K562 (cell line): ENCODE measurements around the gene CLEC2D. TPM values are rescaled to one million over a fixed set of nuclear protein-coding genes. Genes with fewer than 3 reads are reported as not detected.

Source experiments
- ATAC-seq: fragments of 200-7000 bp; cut with Tn5 transposase; 3 replicates; pipeline ENCODE4 v1.9.1; 2020; ENCODE audit warnings: moderate library complexity
- BruUV-seq: library from RNA; stranded (reverse); fragments of 400-500 nt; replicated peaks from 2 replicates; lab custom pipeline; 2021; lab: Mats Ljungman, UMichigan
- CTCF ChIA-PET: fragments of 300-600 bp; formaldehyde crosslinking; extraction: SDS; loops from one replicate; lab custom pipeline; 2021; ENCODE audit warnings: low intra/inter-chr PET ratio; lab: Yijun Ruan, JAX
- POLR2A ChIA-PET: fragments of 300-600, 350-650 bp; sonication (Branson Sonifier 250); formaldehyde crosslinking; extraction: SDS; loops from one replicate; lab custom pipeline; 2021; ENCODE audit warnings: antibody characterized with exemption, inconsistent platforms; lab: Yijun Ruan, JAX
- DNase-seq, 4 experiments: peaks; one replicate each; pipeline versions ENCODE4 v3.0.0 to v3.0.0-alpha.2; 2011 to 2018; ENCODE audit warnings: low spot score in 3 of 4, mixed read lengths in 3 of 4; ENCODE audit errors: extremely low read depth in 1 of 4
- FAIRE-seq: peaks from 2 replicates; lab custom pipeline; 2011; peaks lifted over from hg19 to GRCh38; lab: Jason Lieb, UNC
- H2AFZ ChIP-seq: 2 replicates; pipeline ENCODE4 v1.6.0; 2011; ENCODE audit warnings: low read depth, low read length, control low read depth, inconsistent platforms
- H3K27ac ChIP-seq: fragments of 200-600 bp; 3 replicates; pipeline ENCODE4 v1.8.0; 2011; ENCODE audit warnings: low read depth, mild to moderate bottlenecking, control low read depth, inconsistent platforms, low read length, moderate library complexity, mixed read lengths; ENCODE audit errors: extremely low read depth
- H3K27me3 ChIP-seq, 2 experiments: fragments of 300-600 bp in 1 of 2; 2 replicates in 1 of 2; 3 replicates in 1 of 2; pipeline versions ENCODE4 v1.6.0 to v1.8.0; 2011; ENCODE audit warnings: inconsistent platforms in 2 of 2, low read length in 2 of 2, mild to moderate bottlenecking in 1 of 2, mixed read lengths in 1 of 2, moderate library complexity in 1 of 2; ENCODE audit not compliant: control insufficient read depth in 2 of 2, insufficient read depth in 2 of 2
- H3K36me3 ChIP-seq: fragments of 300-600 bp; 3 replicates; pipeline ENCODE4 v1.8.0; 2011; ENCODE audit warnings: mild to moderate bottlenecking, low read length, inconsistent platforms; ENCODE audit not compliant: control insufficient read depth, insufficient read depth
- H3K4me1 ChIP-seq, 2 experiments: fragments of 200-600 bp in 1 of 2; replicated peaks in 1 of 2; 2 replicates in 1 of 2; 3 replicates in 1 of 2; pipeline versions ENCODE4 v1.5.1 to v1.8.0; 2011; ENCODE audit warnings: inconsistent platforms in 2 of 2, low read length in 2 of 2, mild to moderate bottlenecking in 1 of 2, mixed read lengths in 1 of 2, moderate library complexity in 1 of 2; ENCODE audit not compliant: control insufficient read depth in 2 of 2, insufficient read depth in 2 of 2
- H3K4me2 ChIP-seq: 2 replicates; pipeline ENCODE4 v1.6.1; 2011; ENCODE audit warnings: low read length, control low read depth, inconsistent platforms, mixed read lengths; ENCODE audit not compliant: insufficient read depth
- H3K4me3 ChIP-seq: fragments of 200-600 bp; sonication (generic), shearing (Covaris generic); 2 replicates; pipeline ENCODE4 v1.5.1; 2016; ENCODE audit warnings: control low read depth, inconsistent platforms
- H3K79me2 ChIP-seq: fragments of 200-600 bp; 3 replicates; pipeline ENCODE4 v1.8.0; 2011; ENCODE audit warnings: low read length, inconsistent platforms; ENCODE audit not compliant: control insufficient read depth, insufficient read depth
- H3K9ac ChIP-seq, 2 experiments: 2 replicates each; pipeline versions ENCODE4 v1.6.0 to v1.6.1; 2011; ENCODE audit warnings: low read depth in 2 of 2, low read length in 2 of 2, control low read depth in 1 of 2, inconsistent platforms in 1 of 2, mild to moderate bottlenecking in 1 of 2, mixed read lengths in 1 of 2; ENCODE audit not compliant: insufficient read depth in 1 of 2
- H3K9me1 ChIP-seq: one replicate; pipeline ENCODE4 v1.6.0; 2011; ENCODE audit warnings: inconsistent platforms, mild to moderate bottlenecking, low read length, moderate library complexity; ENCODE audit not compliant: control insufficient read depth, insufficient read depth
- H3K9me3 ChIP-seq: replicated peaks from 2 replicates; pipeline ENCODE4 v1.5.1; 2011; ENCODE audit warnings: low read depth, low read length, inconsistent platforms; ENCODE audit not compliant: control insufficient read depth, insufficient read depth
- H4K20me1 ChIP-seq: replicated peaks from 2 replicates; pipeline ENCODE4 v1.6.1; 2011; ENCODE audit warnings: low read length, inconsistent platforms, mixed read lengths; ENCODE audit not compliant: control insufficient read depth, insufficient read depth
- BHLHE40 ChIP-seq: IDR thresholded peaks from 2 replicates; pipeline ENCODE4 v1.6.1; 2011; ENCODE audit warnings: low read length, improper control_type of control experiment
- CBX8 ChIP-seq: fragments of 200-600 bp; sonication (generic); IDR thresholded peaks from 2 replicates; pipeline ENCODE4 v1.6.1; 2012; ENCODE audit warnings: borderline replicate concordance, mixed run types, low read depth, mild to moderate bottlenecking, moderate library complexity, mixed read lengths, low read length, control low read depth, inconsistent platforms; ENCODE audit not compliant: poor library complexity, severe bottlenecking; ENCODE audit errors: extremely low read depth
- CGGBP1 ChIP-seq: fragments of 250-450 bp; sonication (Bioruptor Pico); IDR thresholded peaks from 2 replicates; pipeline ENCODE4 v1.9.0; 2021; ENCODE audit warnings: mild to moderate bottlenecking
- HNRNPK ChIP-seq: fragments of 200-400 bp; formaldehyde crosslinking; IDR thresholded peaks from one replicate; pipeline ENCODE4 v1.6.1; 2018; ENCODE audit warnings: mild to moderate bottlenecking, low read depth, low read length; ENCODE audit not compliant: poor library complexity, severe bottlenecking
- JUND ChIP-seq, 2 experiments: IDR thresholded peaks; 2 replicates in 1 of 2; 3 replicates in 1 of 2; pipeline ENCODE4 v1.6.1; 2011; ENCODE audit warnings: borderline replicate concordance in 2 of 2, low read depth in 2 of 2, low read length in 2 of 2, improper control_type of control experiment in 1 of 2, missing biosample characterization in 1 of 2, missing genetic modification characterization in 1 of 2, missing genetic modification reagents in 1 of 2
- KLF10 ChIP-seq: fragments of 250-450 bp; sonication (Bioruptor Pico); IDR thresholded peaks from 2 replicates; pipeline ENCODE4 v1.6.1; 2021; ENCODE audit warnings: matching md5 sums
- POLR2G ChIP-seq: fragments of 200-400 bp; formaldehyde crosslinking; IDR thresholded peaks from 2 replicates; pipeline ENCODE4 v1.6.1; 2017; ENCODE audit warnings: low read depth, mild to moderate bottlenecking, antibody characterized with exemption, low read length, moderate library complexity
- POLR3A ChIP-seq: IDR thresholded peaks from 2 replicates; pipeline ENCODE4 v1.6.1; 2011; ENCODE audit warnings: borderline replicate concordance, mild to moderate bottlenecking, moderate library complexity; ENCODE audit not compliant: insufficient read length, insufficient read depth; ENCODE audit errors: extremely low read depth
- PRMT5 ChIP-seq: sonication (generic); formaldehyde crosslinking; IDR thresholded peaks from 2 replicates; pipeline ENCODE4 v1.5.0; 2020; ENCODE audit warnings: missing genetic modification reagents
- SNRNP70 ChIP-seq: fragments of 200-400 bp; formaldehyde crosslinking; optimal IDR thresholded peaks from 2 replicates; pipeline ENCODE3; 2017; ENCODE audit warnings: low read depth, low read length
- SRF ChIP-seq, 2 experiments: fragments of 250-450, 450-650 bp in 1 of 2; sonication (Bioruptor Pico) in 1 of 2; sonication (generic) in 1 of 2; formaldehyde crosslinking; IDR thresholded peaks; 2 replicates each; pipeline versions ENCODE4 v1.5.0 to v1.5.1; 2020 to 2022; ENCODE audit warnings: mild to moderate bottlenecking in 1 of 2, missing genetic modification reagents in 1 of 2
- TAF1 ChIP-seq: IDR thresholded peaks from 2 replicates; pipeline ENCODE4 v1.6.1; 2011; ENCODE audit warnings: mild to moderate bottlenecking, low read length, moderate library complexity; ENCODE audit not compliant: insufficient read depth, control insufficient read depth, severe bottlenecking; ENCODE audit errors: extremely low read depth
- TCF7 ChIP-seq: sonication (generic); IDR thresholded peaks from 2 replicates; pipeline ENCODE4 v1.6.1; 2016; ENCODE audit warnings: antibody characterized with exemption, borderline replicate concordance
- TRIM24 ChIP-seq, 2 experiments: fragments of 450-650 bp; IDR thresholded peaks; 2 replicates each; pipeline ENCODE4 v1.6.1; 2016
- U2AF1 ChIP-seq: fragments of 200-400 bp; formaldehyde crosslinking; optimal IDR thresholded peaks from 2 replicates; pipeline ENCODE3; 2017; ENCODE audit warnings: mild to moderate bottlenecking, low read depth, low read length, moderate library complexity
- XRCC4 ChIP-seq: IDR thresholded peaks from one replicate; pipeline ENCODE4 v1.6.1; 2011; ENCODE audit not compliant: insufficient read depth, insufficient read length; ENCODE audit errors: extremely low read depth
- ZFX ChIP-seq: sonication (generic); formaldehyde crosslinking; IDR thresholded peaks from 2 replicates; pipeline ENCODE4 v1.8.0; 2022; ENCODE audit warnings: mild to moderate bottlenecking, missing genetic modification reagents, moderate library complexity
- ZNF175 ChIP-seq: fragments of 200-800 bp; sonication (Bioruptor generic); IDR thresholded peaks from 2 replicates; pipeline ENCODE4 v1.6.1; 2016; ENCODE audit warnings: low read depth, mild to moderate bottlenecking, missing genetic modification characterization, missing compliant biosample characterization
- ZNF354B ChIP-seq: fragments of 250-450 bp; sonication (Bioruptor Pico); IDR thresholded peaks from 2 replicates; pipeline ENCODE4 v1.4.0; 2020
- ZNF785 ChIP-seq: fragments of 250-450 bp; sonication (Bioruptor Pico); IDR thresholded peaks from 2 replicates; pipeline ENCODE4 v1.4.0; 2020; ENCODE audit warnings: mild to moderate bottlenecking
- WGBS: fragments of 100-300 bp; shearing (Covaris generic); methylation state at CpG from one replicate; pipeline ENCODE4 v1.1.6; 2016; ENCODE audit warnings: low coverage, mixed read lengths; ENCODE audit not compliant: insufficient coverage; ENCODE audit errors: missing lambda C conversion rate; 5-methylcytosine and 5-hydroxymethylcytosine counted together
- in situ Hi-C: fragments of 300-500 bp; cut with MboI; formaldehyde crosslinking; loops from 4 replicates; pipeline ENCODE4 v1.15.0; 2018; ENCODE audit warnings: inconsistent platforms, mixed read lengths
- intact Hi-C: fragments of 100-400 bp; cut with micrococcal nuclease; formaldehyde crosslinking; loops from 2 replicates; pipeline ENCODE4 v1.14.2; 2022
- polyA plus RNA-seq, 8 experiments: library from polyadenylated mRNA; depleted of rRNA in 4 of 8; stranded (reverse) in 5 of 8; unstranded in 3 of 8; fragments of >200 nt; fragmentation: Nextera tagmentation in 2 of 8; fragmentation: Illumina TruSeq in 1 of 8; extraction: Ambion mirVana in 2 of 8; extraction: Trizol in 1 of 8; gene quantifications; 2 replicates each; pipeline versions ENCODE4 v1.2.1 to v1.2.3, GENCODE V29; 2011 to 2014; ENCODE audit warnings: inconsistent platforms in 1 of 8, missing spikeins in 1 of 8
- total RNA-seq, 7 experiments: library from RNA; depleted of rRNA in 6 of 7; stranded (reverse); fragments of >200 nt in 6 of 7; fragmentation: Illumina TruSeq in 2 of 7; extraction: Trizol in 2 of 7; gene quantifications; 2 replicates each; pipeline versions ENCODE4 v1.2.1 to v1.2.3, GENCODE V29; 2011 to 2021; ENCODE audit warnings: low replicate concordance in 1 of 7

CLEC2D gene
- total and polyA plus RNA-seq, 9 of the 15 experiments (the other 6 are each of a cell fraction or from before 2014, with no cell fraction given) = 1.4 to 5.0 (median 2.2) TPM

DNA sequence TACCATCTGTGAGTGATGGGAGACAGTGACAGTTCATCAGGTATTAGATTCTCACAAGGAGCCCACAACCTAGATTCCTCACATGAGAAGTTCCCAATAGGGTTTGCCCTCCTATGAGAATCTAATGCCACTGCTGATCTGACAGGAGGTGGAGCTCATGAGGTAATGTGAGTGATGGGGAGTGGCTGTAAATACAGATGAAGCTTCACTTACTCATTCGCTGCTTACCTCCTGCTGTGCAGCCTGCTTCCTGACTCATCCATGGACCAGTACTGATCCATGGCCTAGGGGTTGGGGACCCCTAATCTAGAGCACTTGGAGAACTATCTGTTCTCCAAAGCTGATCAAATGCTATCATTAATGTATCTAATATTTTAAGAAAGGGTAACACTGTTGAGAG, 17.7 kb downstream of the CLEC2D start (continued):
- no peak for TF ChIP-seq TCF7
- TF ChIP-seq KLF10 = no peak
- peak; percentile 23; the same call in 1 of the 2 replicates for TF ChIP-seq JUND (IDR thresholded peaks at IDR 0.05; ENCODE audit: borderline replicate concordance, low read depth, low read length)
- no peak; the same call in 2 of the 3 replicates for TF ChIP-seq JUND (tag; IDR thresholded peaks at IDR 0.05; ENCODE audit: borderline replicate concordance, low read depth, low read length)
- TF ChIP-seq TRIM24 (IDR thresholded peaks at IDR 0.05) = no peak
- TF ChIP-seq, all 486 proteins: peak for 5

DNA sequence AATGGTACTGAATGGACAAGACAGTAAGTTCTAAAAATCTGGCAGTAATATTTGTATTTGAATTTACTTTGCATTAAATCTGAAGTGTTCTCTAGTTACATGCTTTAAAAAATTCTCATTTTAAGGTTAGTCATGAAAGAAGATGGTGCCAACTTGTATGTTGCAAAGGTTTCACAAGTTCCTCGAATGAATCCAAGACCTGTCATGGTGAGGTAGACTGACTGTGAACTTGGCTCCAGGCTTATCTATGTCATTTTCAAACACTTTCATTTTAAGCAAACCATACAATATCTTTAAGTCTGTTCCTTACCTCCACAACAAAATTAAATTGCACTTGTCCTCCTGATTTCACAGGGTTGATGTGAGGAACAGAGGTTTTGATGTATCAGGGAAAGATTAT, 23.4 kb downstream of the CLEC2D start:
- Histone ChIP-seq H3K4me1 (no peaks in the 10 kb centered on the region; a peak in 1 of 5 replicates), H3K9ac (no peak overlapping the region), H3K36me3 (peaks cover 4% of the 10 kb centered on the region; the same call in 2 of the 3 replicates), H3K4me2 (no peak overlapping the region), H3K27ac (no peak overlapping the region), H3K9me1 (no peaks in the 10 kb centered on the region), H4K20me1 (no peaks in the 10 kb centered on the region), H3K27me3 (no peaks in the 10 kb centered on the region), H3K9me3 (no peaks in the 10 kb centered on the region; the same call in 1 of the 2 replicates), H3K79me2 (no peaks in the 10 kb centered on the region), H3K4me3 (no peak overlapping the region), H2AFZ (no peak overlapping the region)
- no TSS peak for BruUV-seq
- TF ChIP-seq ZFX (CRISPR knock-in tag) (no peak), POLR3A (no peak), CGGBP1 (CRISPR knock-in tag) (no peak), TAF1 (no peak), ZNF354B (CRISPR knock-in tag) (no peak), ZNF175 (CRISPR knock-in tag) (no peak), POLR2G (no peak), PRMT5 (no peak), U2AF1 (no peak), CBX8 (no peak), XRCC4 (no peak), BHLHE40 (no peak), SNRNP70 (no peak), ZNF785 (CRISPR knock-in tag) (no peak), HNRNPK (no peak), SRF (CRISPR knock-in tag; IDR thresholded peaks at IDR 0.05) (no peak)
- no peak for ATAC-seq
- DNase-seq = no peak
- no peak for FAIRE-seq
- POLR2A ChIA-PET = no interaction called here
- intact Hi-C loops = no loop called here
- CTCF ChIA-PET = no interaction called here
- in situ Hi-C loops = no loop called here
- 88% methylated on average over 1 of the region's 1 CpG for WGBS
